GM21619 (cell line): ENCODE results near the gene AUNIP.

Source experiments
- ATAC-seq: cut with Tn5 transposase; IDR thresholded peaks from one replicate; pipeline ENCODE4 v1.9.1; 2021; ENCODE audit not compliant: unreplicated experiment

AUNIP gene

GRCh38 chr1:25832336-25833037 is 26.8 kb downstream of the AUNIP start:
- no peak for ATAC-seq

- ATAC-seq: no peak
Measured at GRCh38 chr1:25831569-25832196, 27.6 kb downstream of the AUNIP start.

- no peak for ATAC-seq
Measured at GRCh38 chr1:25829046-25829445, 30.2 kb downstream of the AUNIP start.

GRCh38 chr1:25828491-25828890 is 30.8 kb downstream of the AUNIP start:
- no peak for ATAC-seq

GRCh38 chr1:25826571-25826970 is 32.7 kb downstream of the AUNIP start:
- no peak for ATAC-seq

GRCh38 chr1:25825605-25826004 is 33.7 kb downstream of the AUNIP start:
- no peak for ATAC-seq

- ATAC-seq: no peak
Measured at GRCh38 chr1:25821630-25822091, 37.6 kb downstream of the AUNIP start.

- ATAC-seq: no peak
Measured at GRCh38 chr1:25821112-25821476, 38.2 kb downstream of the AUNIP start.

- peak; percentile 53 for ATAC-seq
Measured at GRCh38 chr1:25820247-25821111, 38.8 kb downstream of the AUNIP start.

- peak; percentile 75 for ATAC-seq
Measured at GRCh38 chr1:25819491-25820246, 39.6 kb downstream of the AUNIP start, which contains the start of gene MTFR1L. MTFR1L (plus strand) TSS chr1:25819954; CDS start chr1:25823105, 3,151 bp downstream.

GRCh38 chr1:25818569-25818968 is 40.7 kb downstream of the AUNIP start:
- no peak for ATAC-seq

- ATAC-seq: no peak
Measured at GRCh38 chr1:25817840-25818501, 41.3 kb downstream of the AUNIP start.

- ATAC-seq: no peak
Measured at GRCh38 chr1:25816112-25816718, 43.0 kb downstream of the AUNIP start.

- ATAC-seq: no peak
Measured at GRCh38 chr1:25815208-25816111, 43.8 kb downstream of the AUNIP start.

- no peak for ATAC-seq
Measured at GRCh38 chr1:25814549-25815087, 44.6 kb downstream of the AUNIP start.

- no peak for ATAC-seq
Measured at GRCh38 chr1:25813734-25814471, 45.4 kb downstream of the AUNIP start.

GRCh38 chr1:25813071-25813733 is 46.1 kb downstream of the AUNIP start:
- no peak for ATAC-seq
